Epithelial cell of proximal tubule (primary cell): ENCODE results near the gene TUBB. TPM values are rescaled to one million over a fixed set of nuclear protein-coding genes. Genes with fewer than 3 reads are reported as not detected.
A peak's percentile ranks its signal among the peaks of the same experiment; 100 is the strongest.
"Not testable (repeated sequence)": the region's sequence is repeated elsewhere in the genome, so short reads cannot be mapped to it uniquely, and the experiment has no call there.

Experiments used
- DNase-seq: peaks from one replicate; pipeline ENCODE4 v3.0.0-alpha.2; 2011; ENCODE audit warnings: low read depth
- H3K4me3 ChIP-seq: 2 replicates; pipeline ENCODE4 v1.5.1; 2011; ENCODE audit warnings: low read depth, mild to moderate bottlenecking, low read length
- total RNA-seq: library from RNA; depleted of rRNA; stranded (reverse); fragments of >200 nt; gene quantifications from 2 replicates; pipeline ENCODE4 v1.2.3, GENCODE V29; 2015
- TF ChIP-seq, protein P1 (sequence below): conservative IDR thresholded peaks from 2 replicates; pipeline ENCODE4 v1.5.1; 2012; ENCODE audit warnings: low read depth, mild to moderate bottlenecking, low read length

TUBB gene
- total RNA-seq, 1 donor from 2014 or later: 1,157 TPM

DNA sequence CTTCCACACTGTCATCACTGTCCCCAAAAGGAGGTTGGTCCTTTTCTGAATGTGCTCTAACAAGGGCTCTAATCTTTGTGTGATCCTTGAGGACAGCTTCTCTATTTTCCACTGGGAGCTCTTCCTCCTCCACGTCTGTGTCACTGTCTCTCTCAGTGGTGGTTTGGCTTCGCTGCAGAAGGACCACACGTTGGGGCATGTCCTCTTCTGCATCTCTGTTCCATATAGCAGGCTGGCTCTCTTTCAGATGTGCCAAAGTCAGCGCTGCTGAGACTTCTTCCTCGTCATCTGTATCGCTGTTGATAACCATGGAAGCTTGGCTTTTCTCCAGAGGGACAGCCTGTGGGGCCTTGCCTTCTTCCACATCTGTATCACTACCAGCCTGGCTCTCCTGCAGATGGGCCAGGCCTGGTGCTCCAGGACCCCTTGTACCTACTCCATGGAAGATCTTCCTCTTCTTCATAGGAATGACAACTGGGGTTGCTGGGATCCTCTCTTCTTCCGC lies 7.7 kb upstream of the TUBB start:
- no peak overlapping the region for H3K4me3 ChIP-seq
- DNase-seq: no peak
- TF ChIP-seq, protein P1, sequence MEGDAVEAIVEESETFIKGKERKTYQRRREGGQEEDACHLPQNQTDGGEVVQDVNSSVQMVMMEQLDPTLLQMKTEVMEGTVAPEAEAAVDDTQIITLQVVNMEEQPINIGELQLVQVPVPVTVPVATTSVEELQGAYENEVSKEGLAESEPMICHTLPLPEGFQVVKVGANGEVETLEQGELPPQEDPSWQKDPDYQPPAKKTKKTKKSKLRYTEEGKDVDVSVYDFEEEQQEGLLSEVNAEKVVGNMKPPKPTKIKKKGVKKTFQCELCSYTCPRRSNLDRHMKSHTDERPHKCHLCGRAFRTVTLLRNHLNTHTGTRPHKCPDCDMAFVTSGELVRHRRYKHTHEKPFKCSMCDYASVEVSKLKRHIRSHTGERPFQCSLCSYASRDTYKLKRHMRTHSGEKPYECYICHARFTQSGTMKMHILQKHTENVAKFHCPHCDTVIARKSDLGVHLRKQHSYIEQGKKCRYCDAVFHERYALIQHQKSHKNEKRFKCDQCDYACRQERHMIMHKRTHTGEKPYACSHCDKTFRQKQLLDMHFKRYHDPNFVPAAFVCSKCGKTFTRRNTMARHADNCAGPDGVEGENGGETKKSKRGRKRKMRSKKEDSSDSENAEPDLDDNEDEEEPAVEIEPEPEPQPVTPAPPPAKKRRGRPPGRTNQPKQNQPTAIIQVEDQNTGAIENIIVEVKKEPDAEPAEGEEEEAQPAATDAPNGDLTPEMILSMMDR: no peak

DNA sequence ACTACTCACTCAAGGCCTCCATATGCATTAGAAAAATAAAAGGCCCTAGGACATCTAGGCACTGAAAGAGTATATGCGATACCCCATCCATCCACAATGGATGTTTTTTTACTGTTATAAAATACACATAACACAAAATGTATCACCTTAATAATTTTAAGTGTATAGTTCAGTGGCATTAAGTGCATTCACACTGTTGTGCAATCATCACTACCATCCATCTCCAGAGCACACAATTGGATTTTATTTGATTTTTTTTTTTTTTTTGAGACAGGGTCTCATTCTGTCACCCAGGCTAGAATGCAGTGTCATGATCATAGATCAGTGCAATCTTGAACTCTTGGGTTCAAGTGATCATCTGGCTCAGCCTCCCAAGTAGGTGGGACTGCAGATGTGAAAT lies 5.9 kb upstream of the TUBB start:
- TF ChIP-seq, protein P1: no peak
- no peak overlapping the region for H3K4me3 ChIP-seq
- no peak for DNase-seq

DNA sequence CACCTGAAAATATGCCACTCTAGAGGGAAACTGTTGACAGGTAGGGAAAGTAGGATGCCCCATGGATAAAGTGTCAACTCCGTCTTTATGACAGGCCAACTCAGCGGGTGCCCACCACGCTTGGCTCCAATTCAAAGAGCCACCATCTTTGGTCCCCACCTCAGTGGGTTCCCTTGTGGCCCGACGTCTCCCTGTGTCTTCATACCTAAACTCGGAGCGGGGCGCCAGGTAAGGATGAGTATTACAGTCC lies 3.3 kb upstream of the TUBB start:
- TF ChIP-seq, protein P1: no peak
- peak overlapping the region; percentile 81 for H3K4me3 ChIP-seq
- DNase-seq: no peak

DNA sequence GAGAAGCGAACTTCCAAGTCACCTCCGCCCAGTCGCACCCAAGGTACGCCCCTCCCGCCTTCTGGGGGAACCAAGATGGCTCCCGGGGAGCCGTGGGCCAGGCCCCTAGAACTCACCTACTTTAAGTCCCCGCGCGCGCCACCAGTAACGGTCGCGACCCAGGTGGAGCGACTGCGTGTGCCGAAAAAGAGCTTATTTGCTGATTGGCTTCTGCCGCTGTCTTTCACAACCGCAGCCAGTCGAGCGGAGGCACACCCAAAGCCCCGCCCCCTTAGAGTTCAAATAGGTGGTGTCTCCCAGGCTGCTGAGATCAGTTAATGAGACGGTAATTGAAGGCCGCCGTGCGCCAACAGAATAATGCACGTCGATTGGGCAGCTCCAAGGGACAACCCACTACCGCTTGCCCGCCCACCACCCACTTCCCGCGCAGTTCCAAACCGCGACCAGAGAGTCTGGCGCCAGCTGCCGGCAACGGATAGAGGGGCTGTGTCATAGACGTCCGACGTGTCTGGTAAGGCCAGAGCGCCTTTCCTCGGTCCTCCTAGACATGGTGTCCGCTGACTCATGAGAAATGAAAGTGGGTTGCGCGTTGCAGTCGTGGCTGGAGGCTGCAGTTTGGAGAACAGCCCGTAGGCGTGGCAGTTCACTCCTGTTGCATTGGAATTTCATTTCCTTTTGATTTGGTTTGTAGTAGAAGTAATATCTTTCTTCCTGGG lies 2.9 kb upstream of the TUBB start, which contains the start of gene MDC1:
Gene MDC1, minus strand, starts transcription at position 153 of the 716 bp plus-strand sequence. CDS start 2,106 bp downstream, outside the sequence.
- TF ChIP-seq, protein P1: peak; percentile 40
- peak; percentile 96 for DNase-seq

DNA sequence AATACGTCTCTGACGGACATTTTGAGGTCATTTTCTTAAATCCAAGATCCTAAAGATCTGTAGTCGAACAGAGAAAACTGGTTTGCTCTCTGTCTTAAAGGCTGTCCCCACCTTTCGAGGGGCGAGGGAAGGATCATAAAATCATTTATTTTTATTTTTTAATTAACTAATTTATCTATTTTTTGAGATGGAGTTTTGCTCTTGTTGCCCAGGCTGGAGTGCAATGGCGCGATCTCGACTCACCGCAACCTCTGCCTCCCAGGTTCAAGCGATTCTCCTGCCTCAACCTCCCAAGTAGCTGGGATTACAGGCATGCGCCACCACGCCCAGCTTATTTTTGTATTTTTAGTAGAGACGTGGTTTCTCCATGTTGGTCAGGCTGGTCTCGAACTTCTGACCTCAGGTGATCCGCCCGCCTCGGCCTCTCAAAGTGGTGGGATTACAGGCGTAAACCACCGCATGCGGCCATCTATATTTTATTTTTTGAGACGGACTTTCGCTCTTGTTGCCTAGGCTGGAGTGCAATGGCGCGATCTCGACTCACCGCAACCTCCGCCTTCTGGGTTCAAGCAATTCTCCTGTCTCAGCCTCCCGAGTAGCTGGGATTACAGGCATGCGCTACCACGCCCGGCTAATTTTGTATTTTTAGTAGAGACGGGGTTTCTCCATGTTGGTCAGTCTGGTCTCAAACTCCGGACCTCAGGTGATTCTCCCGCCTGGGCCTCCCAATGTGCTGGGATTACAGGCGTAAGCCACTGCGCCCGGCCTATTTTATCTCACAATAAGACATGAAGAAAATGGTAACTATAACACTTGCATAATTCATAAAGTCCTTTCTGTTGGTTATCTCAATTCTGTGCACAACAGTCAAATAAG lies 2.1 kb upstream of the TUBB start:
- not testable (repeated sequence) for DNase-seq
- peak overlapping the region; percentile 51 for H3K4me3 ChIP-seq

More for the DNA sequence above, 2.9 kb upstream of the TUBB start, which contains the start of gene MDC1:
- H3K4me3 ChIP-seq: peak within 1 kb of the TSS; percentile 81

DNA sequence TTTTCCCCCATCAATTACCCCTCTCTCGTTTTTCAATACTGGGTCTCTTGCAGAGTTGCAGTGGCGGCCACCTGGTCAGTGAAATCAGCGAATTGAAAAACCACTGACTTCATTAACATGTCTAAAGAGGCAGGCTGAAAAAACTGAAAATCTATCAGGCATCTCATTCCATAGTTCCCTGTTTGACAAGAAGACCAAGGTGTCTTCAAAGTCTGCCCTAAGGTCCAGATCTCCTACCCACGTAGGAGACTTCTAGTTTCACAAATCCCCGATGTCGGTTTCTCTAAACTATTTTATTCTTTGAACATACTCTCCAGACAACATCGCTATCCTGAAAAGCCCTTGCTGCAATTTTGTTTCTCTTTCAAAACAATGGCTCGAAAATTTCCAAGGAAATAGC lies 796 bp upstream of the TUBB start:
- no peak for DNase-seq
- peak overlapping the region; percentile 91 for H3K4me3 ChIP-seq
- TF ChIP-seq, protein P1: no peak

DNA sequence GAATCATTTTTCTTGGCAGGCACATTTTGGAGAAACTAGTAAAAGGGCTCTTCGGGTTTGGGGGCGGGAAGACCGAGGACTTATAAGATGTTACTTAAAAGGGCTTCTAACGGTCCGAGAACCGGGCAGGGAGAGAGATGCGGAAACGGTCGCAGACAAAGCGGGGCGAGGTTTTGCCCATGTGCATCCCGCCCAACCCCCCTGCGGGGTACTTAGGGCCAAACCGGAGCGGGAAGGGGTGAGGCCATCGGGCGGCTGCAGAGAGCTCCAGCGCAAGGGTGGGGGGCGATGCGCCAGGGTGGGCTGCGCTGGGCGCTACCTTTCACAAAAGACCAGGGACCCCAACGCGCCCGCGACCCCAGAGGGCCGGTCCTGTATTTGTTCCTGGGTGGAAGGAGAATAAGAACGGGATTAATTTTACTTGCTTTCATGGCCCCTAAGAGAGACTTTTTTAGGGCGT lies 616 bp downstream of the TUBB start:
- DNase-seq: no peak

More for the DNA sequence above, 616 bp downstream of the TUBB start:
- peak overlapping the region; percentile 91 for H3K4me3 ChIP-seq
- TF ChIP-seq, protein P1: no peak
